ENCODE data around the gene OR51A7.

OR51A7 gene

DNA sequence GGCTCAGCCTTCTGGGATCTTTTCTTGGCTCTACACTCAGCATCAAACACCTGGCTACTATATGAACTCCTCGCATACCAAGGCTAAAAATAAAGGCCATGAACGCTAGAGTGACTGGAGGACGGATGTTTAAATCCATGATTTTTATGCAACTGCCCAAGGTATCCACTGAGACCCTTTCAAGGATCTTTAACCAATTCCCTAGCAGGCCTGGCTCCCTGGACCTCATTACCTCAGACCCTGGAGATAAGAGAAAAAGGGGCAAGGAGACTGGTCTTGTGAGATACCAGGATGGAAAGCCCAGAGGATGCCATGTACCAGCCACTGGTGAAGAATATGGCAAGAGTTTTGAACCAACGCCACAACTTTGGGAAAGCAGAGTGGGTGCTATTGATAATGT, 15.7 kb downstream of the OR51A7 start, which contains the start of gene OR51G2:
OR51G2 (minus strand) TSS at position 101 of the 400 bp plus-strand sequence. CDS start 3,687 bp downstream, outside the sequence.
- DNase-seq (ENCODE audit: insufficient read length, low spot score) (no peak), FAIRE-seq (no peak)
- TF ChIP-seq, protein P1, sequence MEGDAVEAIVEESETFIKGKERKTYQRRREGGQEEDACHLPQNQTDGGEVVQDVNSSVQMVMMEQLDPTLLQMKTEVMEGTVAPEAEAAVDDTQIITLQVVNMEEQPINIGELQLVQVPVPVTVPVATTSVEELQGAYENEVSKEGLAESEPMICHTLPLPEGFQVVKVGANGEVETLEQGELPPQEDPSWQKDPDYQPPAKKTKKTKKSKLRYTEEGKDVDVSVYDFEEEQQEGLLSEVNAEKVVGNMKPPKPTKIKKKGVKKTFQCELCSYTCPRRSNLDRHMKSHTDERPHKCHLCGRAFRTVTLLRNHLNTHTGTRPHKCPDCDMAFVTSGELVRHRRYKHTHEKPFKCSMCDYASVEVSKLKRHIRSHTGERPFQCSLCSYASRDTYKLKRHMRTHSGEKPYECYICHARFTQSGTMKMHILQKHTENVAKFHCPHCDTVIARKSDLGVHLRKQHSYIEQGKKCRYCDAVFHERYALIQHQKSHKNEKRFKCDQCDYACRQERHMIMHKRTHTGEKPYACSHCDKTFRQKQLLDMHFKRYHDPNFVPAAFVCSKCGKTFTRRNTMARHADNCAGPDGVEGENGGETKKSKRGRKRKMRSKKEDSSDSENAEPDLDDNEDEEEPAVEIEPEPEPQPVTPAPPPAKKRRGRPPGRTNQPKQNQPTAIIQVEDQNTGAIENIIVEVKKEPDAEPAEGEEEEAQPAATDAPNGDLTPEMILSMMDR (IDR thresholded peaks at IDR 0.05; ENCODE audit: insufficient read depth, missing control alignments), result no peak

DNA sequence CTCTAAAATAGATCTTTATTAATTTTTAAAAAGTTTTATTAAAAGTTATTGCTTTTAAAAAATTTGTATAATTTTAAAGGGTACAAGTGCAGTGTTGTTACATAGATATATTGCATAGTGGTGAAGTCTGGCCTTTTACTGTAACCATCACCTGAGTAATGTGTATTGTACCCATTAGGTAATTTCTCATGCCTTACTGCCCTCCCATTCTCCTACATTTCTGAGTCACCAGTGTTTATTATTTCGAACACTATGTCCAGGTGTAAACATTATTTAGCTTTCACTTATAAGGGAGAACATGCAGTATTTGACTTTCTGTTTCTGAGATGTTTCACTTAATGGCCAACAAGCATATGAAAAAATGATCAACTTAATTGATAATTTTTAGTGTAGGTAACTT, 18.2 kb downstream of the OR51A7 start:
- TF ChIP-seq, protein P1 (IDR thresholded peaks at IDR 0.05; ENCODE audit: insufficient read depth, missing control alignments), result no peak

DNA sequence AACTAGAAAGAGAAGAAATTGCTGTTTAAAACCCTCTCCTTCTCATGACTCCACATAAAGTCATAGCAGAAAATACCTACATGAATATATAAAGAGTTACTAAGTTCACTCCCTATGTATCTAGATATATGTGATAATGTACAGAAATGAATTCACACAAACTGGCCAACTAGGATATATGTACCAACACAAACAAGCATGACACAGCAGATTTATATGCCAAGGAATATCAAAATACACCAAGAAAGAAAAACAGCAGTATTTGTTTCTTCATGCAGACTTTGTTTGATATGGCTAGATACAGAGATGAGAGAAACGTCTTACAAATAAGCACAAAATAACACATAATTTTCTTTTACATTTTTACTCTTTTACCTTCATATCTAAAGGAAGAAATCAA, 18.7 kb downstream of the OR51A7 start:
- FAIRE-seq (no peak), DNase-seq (ENCODE audit: insufficient read length, low spot score) (no peak)
- TF ChIP-seq, protein P1 (IDR thresholded peaks at IDR 0.05; ENCODE audit: insufficient read depth, missing control alignments), result no peak

More for the DNA sequence above, 18.2 kb downstream of the OR51A7 start:
- DNase-seq (ENCODE audit: insufficient read length, low spot score), result no peak
- FAIRE-seq, result no peak

DNA sequence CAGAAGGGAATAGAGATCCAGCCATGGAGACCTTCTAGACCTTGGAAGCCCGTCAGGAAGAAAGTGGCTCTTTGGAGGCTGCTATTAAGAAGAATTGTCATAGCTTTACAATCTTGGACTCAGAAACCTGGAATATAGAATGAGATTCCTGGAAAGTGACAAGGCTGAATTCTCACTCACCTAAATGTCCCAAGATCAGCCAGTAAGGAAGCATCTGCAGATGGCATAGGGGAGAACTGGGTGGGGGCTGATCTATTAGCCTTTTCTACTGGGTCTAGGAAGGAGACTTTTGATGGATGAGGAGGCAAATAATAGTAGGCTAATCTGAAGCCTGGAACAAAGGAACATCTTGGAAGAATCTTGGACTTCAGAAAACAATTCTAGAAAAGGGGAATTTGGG, 20.7 kb downstream of the OR51A7 start, which contains the start of gene OR51G1:
OR51G1 (minus strand) TSS at position 101 of the 400 bp plus-strand sequence; CDS start at position 101, 0 bp downstream.
- DNase-seq (ENCODE audit: insufficient read length, low spot score) (no peak), FAIRE-seq (no peak)
- TF ChIP-seq, protein P1 (IDR thresholded peaks at IDR 0.05; ENCODE audit: insufficient read depth, missing control alignments), result no peak

- TF ChIP-seq, protein P1 (IDR thresholded peaks at IDR 0.05; ENCODE audit: insufficient read depth, missing control alignments), result no peak
- DNase-seq (ENCODE audit: insufficient read length, low spot score), result no peak
- no peak for FAIRE-seq
Observed at GRCh38 chr11:4926608-4927007, 23.0 kb downstream of the OR51A7 start.

GRCh38 chr11:4932751-4933150, 29.2 kb downstream of the OR51A7 start:
- TF ChIP-seq, protein P1 (IDR thresholded peaks at IDR 0.05; ENCODE audit: insufficient read depth, missing control alignments), result no peak
- FAIRE-seq (no peak), DNase-seq (ENCODE audit: insufficient read length, low spot score) (no peak)

GRCh38 chr11:4936745-4937144, 33.2 kb downstream of the OR51A7 start:
- DNase-seq (ENCODE audit: insufficient read length, low spot score), result no peak
- FAIRE-seq, result no peak
- TF ChIP-seq, protein P1 (IDR thresholded peaks at IDR 0.05; ENCODE audit: insufficient read depth, missing control alignments), result no peak
